Kidney (tissue), 14 donors: ENCODE data around the gene KCP. TPM values are rescaled to one million over a fixed set of nuclear protein-coding genes. Genes with fewer than 3 reads are reported as not detected.

ENCODE experiments used
- DNase-seq, 5 donors: peaks; one replicate each; pipeline ENCODE4 v3.0.0-alpha.2; 2013 to 2020
- FAIRE-seq: peaks from 2 replicates; lab custom pipeline; 2012; peaks lifted over from hg19 to GRCh38; lab: Jason Lieb, UNC
- H3K27ac ChIP-seq, 2 donors: one replicate each; pipeline ENCODE4 v1.7.0; 2013; ENCODE audit warnings: low read depth in 2 of 2, low read length in 2 of 2, inconsistent platforms in 1 of 2
- H3K27me3 ChIP-seq: one replicate; pipeline ENCODE4 v1.7.1; 2013; ENCODE audit warnings: low read length, inconsistent platforms; ENCODE audit not compliant: control insufficient read depth, insufficient read depth
- H3K36me3 ChIP-seq, 3 donors: one replicate each; pipeline versions ENCODE4 v1.7.0 to v1.7.1; 2013; ENCODE audit warnings: low read length in 3 of 3, control low read depth in 1 of 3, inconsistent platforms in 1 of 3; ENCODE audit not compliant: insufficient read depth in 3 of 3, control insufficient read depth in 2 of 3
- H3K4me1 ChIP-seq, 3 donors: one replicate each; pipeline versions ENCODE4 v1.7.0 to v1.7.1; 2013; ENCODE audit warnings: low read length in 3 of 3, inconsistent platforms in 1 of 3, low read depth in 1 of 3; ENCODE audit not compliant: control insufficient read depth in 2 of 3, insufficient read depth in 2 of 3
- H3K4me3 ChIP-seq, 3 donors: one replicate each; pipeline versions ENCODE4 v1.7.0 to v1.8.1; 2013; ENCODE audit warnings: low read length in 3 of 3, control low read depth in 1 of 3, inconsistent platforms in 1 of 3
- H3K9ac ChIP-seq, 3 donors: one replicate each; pipeline versions ENCODE4 v1.7.0 to v1.7.1; 2013; ENCODE audit warnings: low read length in 3 of 3, control low read depth in 1 of 3, inconsistent platforms in 1 of 3
- H3K9me3 ChIP-seq, 3 donors: one replicate each; pipeline versions ENCODE4 v1.7.0 to v1.7.1; 2013; ENCODE audit warnings: low read length in 3 of 3, control low read depth in 1 of 3, inconsistent platforms in 1 of 3; ENCODE audit not compliant: control insufficient read depth in 2 of 3, insufficient read depth in 1 of 3
- intact Hi-C: fragments of 100-400 bp; cut with DNase I; formaldehyde crosslinking; loops from one replicate; pipeline ENCODE4 v1.11.1; 2022
- polyA plus RNA-seq: library from polyadenylated mRNA; stranded (reverse); fragments of 350-450 nt; fragmentation: Illumina TruSeq; extraction: RNeasy Lipid Tissue Mini Kit (QIAGEN cat#74804); gene quantifications from one replicate; pipeline ENCODE4 v1.2.3, GENCODE V29; 2014; ENCODE audit warnings: low read depth, low replicate concordance; ENCODE audit not compliant: insufficient read depth
- total RNA-seq: library from RNA; stranded (reverse); fragmentation: NEBNext Ultra II Directional; extraction: Animal tissue kit (Norgen Biotek cat#: 25700); gene quantifications from one replicate; pipeline ENCODE4 v1.2.1, GENCODE V29; 2021
- TF ChIP-seq, protein P1 (sequence below): IDR thresholded peaks from 3 replicates; pipeline ENCODE4 v1.5.1; 2012; ENCODE audit warnings: mild to moderate bottlenecking, moderate library complexity, borderline replicate concordance; ENCODE audit not compliant: insufficient read depth; ENCODE audit errors: extremely low read depth
- donor health status: control.
- donor health status: control.
- donor health status: control.
- donor health status: control.
- donor health status: control.
- donor health status: DM: yes; HTN: yes; CAD: no.
- donor health status: Normal renal cell carcinoma (clear cell type).

Gene KCP
- total and polyA plus RNA-seq, 2 donors from 2014 or later = 7.7 to 44.6 TPM

DNA sequence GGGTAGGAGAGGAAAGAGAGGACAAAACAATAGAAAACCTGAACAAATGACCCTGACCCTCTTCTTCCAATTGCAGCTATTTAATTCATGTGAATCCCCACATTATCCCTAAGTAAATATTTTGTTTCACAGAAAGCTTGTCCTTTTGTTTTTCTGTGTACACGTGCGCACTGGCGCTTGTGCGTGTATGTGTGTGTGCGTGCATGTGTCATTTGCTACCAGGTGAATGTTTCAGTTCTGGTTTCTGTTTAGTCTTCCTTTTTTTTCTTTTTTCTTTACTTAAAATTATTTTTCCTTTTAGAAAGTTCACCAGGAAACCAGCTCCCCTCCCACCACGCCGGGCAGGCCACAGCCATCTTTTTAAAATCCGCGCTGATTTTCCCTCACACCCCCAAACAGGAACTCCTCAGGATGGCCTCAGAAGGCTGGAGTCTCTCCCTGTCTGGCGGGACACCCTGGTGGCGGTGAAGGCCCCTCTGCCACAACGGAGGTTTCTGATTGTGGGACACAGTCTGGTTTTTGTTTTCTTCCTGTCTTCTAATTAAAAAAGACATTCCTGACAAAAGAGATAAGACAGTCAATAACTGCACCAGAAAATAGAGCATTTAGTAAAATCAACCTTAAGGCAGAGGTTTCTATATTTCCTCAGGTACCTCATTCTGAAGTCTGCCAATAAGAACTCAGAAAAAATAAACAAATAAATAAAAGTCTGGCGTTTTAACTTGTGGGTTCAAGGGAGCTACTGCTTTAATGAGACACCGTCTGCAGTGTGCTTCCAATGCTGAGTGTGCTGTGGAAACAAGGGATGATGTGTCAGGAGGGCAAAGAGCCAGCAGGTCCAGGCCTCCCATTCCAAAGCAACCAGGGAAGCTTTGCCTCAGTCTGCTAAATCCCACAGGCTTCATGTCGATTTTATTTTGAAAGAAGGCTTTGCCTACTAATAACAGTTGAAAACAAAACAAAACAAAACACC is 44.6 kb upstream of the KCP start:
- no peak overlapping the region for H3K27ac ChIP-seq
- no peak for DNase-seq
- H3K4me3 ChIP-seq = no peak overlapping the region
- no peak for FAIRE-seq
- intact Hi-C loops = no loop called here
- H3K36me3 ChIP-seq = peaks cover 9 to 61% (median 27%) of the 10 kb centered on the region in 3 donors
- TF ChIP-seq, protein P1, sequence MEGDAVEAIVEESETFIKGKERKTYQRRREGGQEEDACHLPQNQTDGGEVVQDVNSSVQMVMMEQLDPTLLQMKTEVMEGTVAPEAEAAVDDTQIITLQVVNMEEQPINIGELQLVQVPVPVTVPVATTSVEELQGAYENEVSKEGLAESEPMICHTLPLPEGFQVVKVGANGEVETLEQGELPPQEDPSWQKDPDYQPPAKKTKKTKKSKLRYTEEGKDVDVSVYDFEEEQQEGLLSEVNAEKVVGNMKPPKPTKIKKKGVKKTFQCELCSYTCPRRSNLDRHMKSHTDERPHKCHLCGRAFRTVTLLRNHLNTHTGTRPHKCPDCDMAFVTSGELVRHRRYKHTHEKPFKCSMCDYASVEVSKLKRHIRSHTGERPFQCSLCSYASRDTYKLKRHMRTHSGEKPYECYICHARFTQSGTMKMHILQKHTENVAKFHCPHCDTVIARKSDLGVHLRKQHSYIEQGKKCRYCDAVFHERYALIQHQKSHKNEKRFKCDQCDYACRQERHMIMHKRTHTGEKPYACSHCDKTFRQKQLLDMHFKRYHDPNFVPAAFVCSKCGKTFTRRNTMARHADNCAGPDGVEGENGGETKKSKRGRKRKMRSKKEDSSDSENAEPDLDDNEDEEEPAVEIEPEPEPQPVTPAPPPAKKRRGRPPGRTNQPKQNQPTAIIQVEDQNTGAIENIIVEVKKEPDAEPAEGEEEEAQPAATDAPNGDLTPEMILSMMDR = no peak
- H3K9me3 ChIP-seq = no peaks in the 10 kb centered on the region
- no peaks in the 10 kb centered on the region for H3K4me1 ChIP-seq
- H3K9ac ChIP-seq = no peak overlapping the region
- no peaks in the 10 kb centered on the region for H3K27me3 ChIP-seq

DNA sequence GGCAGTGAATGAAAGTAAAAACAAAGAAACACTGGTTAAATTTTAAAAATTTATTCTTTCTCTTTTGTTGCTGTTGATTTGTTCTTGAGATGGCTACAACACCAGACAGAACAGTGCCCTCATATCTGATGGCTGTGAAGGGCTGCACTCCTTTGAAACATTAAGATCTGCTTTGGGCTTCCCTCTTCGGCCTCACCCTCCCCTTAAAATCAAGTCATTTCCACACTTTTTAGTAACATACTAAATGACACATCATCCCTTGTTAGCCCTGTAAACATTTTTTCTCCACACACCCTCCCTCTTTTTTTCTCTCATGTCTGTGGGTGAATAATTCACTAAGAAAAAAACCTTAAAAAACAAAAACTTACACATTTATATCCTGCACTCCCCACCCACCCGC is 43.6 kb upstream of the KCP start:
- Histone ChIP-seq H3K27me3 (no peaks in the 10 kb centered on the region), H3K36me3 (peaks cover 7 to 58% (median 24%) of the 10 kb centered on the region in 3 donors), H3K4me3 (no peak overlapping the region), H3K4me1 (no peaks in the 10 kb centered on the region), H3K27ac (no peak overlapping the region), H3K9ac (no peak overlapping the region), H3K9me3 (no peaks in the 10 kb centered on the region)
- DNase-seq = no peak
- intact Hi-C loops = no loop called here
- TF ChIP-seq, protein P1 = no peak
- no peak for FAIRE-seq

DNA sequence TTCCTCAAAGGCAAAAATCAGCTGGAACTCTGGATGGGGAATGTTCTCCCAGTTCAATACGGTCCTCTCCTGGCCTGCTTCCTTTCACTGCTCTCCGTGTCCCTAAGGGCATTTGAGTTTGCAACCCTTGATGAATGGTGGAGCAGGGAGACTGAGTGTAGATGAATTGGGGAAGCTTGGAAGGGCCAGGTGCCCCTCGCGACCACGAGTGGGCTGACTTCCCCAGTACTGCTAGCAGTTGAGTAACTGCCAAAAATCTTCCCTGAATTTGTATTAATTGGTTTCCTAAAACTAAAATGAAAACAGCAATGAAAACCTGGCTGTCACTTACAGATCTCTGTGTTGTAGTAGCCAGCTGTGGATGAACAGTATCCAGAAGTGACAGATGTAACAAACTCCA is 40.8 kb upstream of the KCP start:
- FAIRE-seq = no peak
- no peaks in the 10 kb centered on the region for H3K9me3 ChIP-seq
- H3K9ac ChIP-seq = no peak overlapping the region
- no peaks in the 10 kb centered on the region for H3K4me1 ChIP-seq
- intact Hi-C loops = no loop called here
- H3K36me3 ChIP-seq = peaks cover 7 to 33% (median 13%) of the 10 kb centered on the region in 3 donors
- TF ChIP-seq, protein P1 = no peak
- no peak overlapping the region for H3K27ac ChIP-seq
- H3K27me3 ChIP-seq = no peaks in the 10 kb centered on the region
- H3K4me3 ChIP-seq = no peak overlapping the region
- DNase-seq = no peak
